HEK293T (cell line): Measurements from ENCODE around the gene EXOSC1.
A peak's percentile ranks its signal among the peaks of the same experiment; 100 is the strongest.

ENCODE experiments used
- CTCF ChIA-PET: fragments of 350-600 bp; formaldehyde crosslinking; extraction: SDS; loops from one replicate; lab custom pipeline; 2021; ENCODE audit warnings: antibody characterized with exemption, inconsistent platforms; lab: Yijun Ruan, JAX
- POLR2A ChIA-PET: fragments of 350-600 bp; formaldehyde crosslinking; extraction: SDS; loops from one replicate; lab custom pipeline; 2020; ENCODE audit warnings: antibody characterized with exemption, inconsistent platforms; lab: Yijun Ruan, JAX
- DNase-seq: peaks from one replicate; pipeline ENCODE4 v3.0.0; 2012; ENCODE audit warnings: mixed read lengths; ENCODE audit errors: extremely low spot score
- ARNT ChIP-seq: fragments of 450-650 bp; IDR thresholded peaks from 2 replicates; pipeline ENCODE4 v1.6.1; 2017; ENCODE audit warnings: mild to moderate bottlenecking
- BHLHE40 ChIP-seq: fragments of 450-650 bp; IDR thresholded peaks from 2 replicates; pipeline ENCODE4 v1.6.1; 2016; ENCODE audit warnings: mild to moderate bottlenecking, moderate library complexity, borderline replicate concordance
- CTBP1 ChIP-seq: fragments of 450-650 bp; IDR thresholded peaks from 2 replicates; pipeline ENCODE4 v1.6.1; 2016; ENCODE audit warnings: borderline replicate concordance
- ELF4 ChIP-seq: fragments of 450-650 bp; IDR thresholded peaks from 2 replicates; pipeline ENCODE4 v1.6.1; 2017; ENCODE audit warnings: antibody characterized with exemption
- FOXA1 ChIP-seq: fragments of 450-650 bp; IDR thresholded peaks from 2 replicates; pipeline ENCODE4 v1.6.1; 2016; ENCODE audit warnings: mild to moderate bottlenecking
- FOXK2 ChIP-seq: fragments of 450-650 bp; IDR thresholded peaks from 2 replicates; pipeline ENCODE4 v1.6.1; 2016; ENCODE audit warnings: mild to moderate bottlenecking
- FOXM1 ChIP-seq: fragments of 450-650 bp; IDR thresholded peaks from 2 replicates; pipeline ENCODE4 v1.6.1; 2017; ENCODE audit warnings: mild to moderate bottlenecking, borderline replicate concordance
- HDGF ChIP-seq: fragments of 450-650 bp; IDR thresholded peaks from 2 replicates; pipeline ENCODE4 v1.6.1; 2017; ENCODE audit warnings: antibody characterized with exemption, borderline replicate concordance
- L3MBTL2 ChIP-seq: fragments of 450-650 bp; conservative IDR thresholded peaks from 2 replicates; pipeline ENCODE4 v1.6.1; 2016; ENCODE audit warnings: mild to moderate bottlenecking
- LEF1 ChIP-seq: fragments of 450-650 bp; IDR thresholded peaks from 2 replicates; pipeline ENCODE4 v1.6.1; 2017; ENCODE audit warnings: mild to moderate bottlenecking, borderline replicate concordance
- NFRKB ChIP-seq: fragments of 450-650 bp; IDR thresholded peaks from 2 replicates; pipeline ENCODE4 v1.6.1; 2016; ENCODE audit warnings: mild to moderate bottlenecking, moderate library complexity
- SP1 ChIP-seq: fragments of 450-650 bp; IDR thresholded peaks from 2 replicates; pipeline ENCODE4 v1.6.1; 2017
- TARDBP ChIP-seq: fragments of 450-650 bp; IDR thresholded peaks from 2 replicates; pipeline ENCODE4 v1.6.1; 2016
- ZNF384 ChIP-seq: fragments of 450-650 bp; IDR thresholded peaks from 2 replicates; pipeline ENCODE4 v1.6.1; 2016
- TF ChIP-seq, protein P1 (sequence below): fragments of 450-650 bp; IDR thresholded peaks from 2 replicates; pipeline ENCODE4 v1.6.1; 2016

Gene EXOSC1

GRCh38 chr10:97468162-97468561, 22.4 kb upstream of the EXOSC1 start:
- ChIA-PET POLR2A (no interaction called here), CTCF (no interaction called here)
- TF ChIP-seq CTBP1 (no peak), FOXK2 (no peak), FOXM1 (no peak), FOXA1 (no peak), HDGF (no peak), SP1 (no peak)
- TF ChIP-seq, protein P1, sequence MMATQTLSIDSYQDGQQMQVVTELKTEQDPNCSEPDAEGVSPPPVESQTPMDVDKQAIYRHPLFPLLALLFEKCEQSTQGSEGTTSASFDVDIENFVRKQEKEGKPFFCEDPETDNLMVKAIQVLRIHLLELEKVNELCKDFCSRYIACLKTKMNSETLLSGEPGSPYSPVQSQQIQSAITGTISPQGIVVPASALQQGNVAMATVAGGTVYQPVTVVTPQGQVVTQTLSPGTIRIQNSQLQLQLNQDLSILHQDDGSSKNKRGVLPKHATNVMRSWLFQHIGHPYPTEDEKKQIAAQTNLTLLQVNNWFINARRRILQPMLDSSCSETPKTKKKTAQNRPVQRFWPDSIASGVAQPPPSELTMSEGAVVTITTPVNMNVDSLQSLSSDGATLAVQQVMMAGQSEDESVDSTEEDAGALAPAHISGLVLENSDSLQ: no peak
- no peak for DNase-seq

GRCh38 chr10:97466755-97467154, 20.9 kb upstream of the EXOSC1 start:
- TF ChIP-seq FOXK2 (no peak), ELF4 (no peak), CTBP1 (no peak), FOXM1 (no peak), FOXA1 (no peak), LEF1 (no peak), BHLHE40 (no peak), TARDBP (no peak)
- TF ChIP-seq, protein P1: no peak
- CTCF ChIA-PET: interaction anchor here (0.7 to 1.4 kb wide), 6 partner anchors 17 to 87 kb away, joined by 3 to 4 read pairs (median 3); no protein-coding TSS in a partner anchor
- POLR2A ChIA-PET: no interaction called here
- no peak for DNase-seq

DNA sequence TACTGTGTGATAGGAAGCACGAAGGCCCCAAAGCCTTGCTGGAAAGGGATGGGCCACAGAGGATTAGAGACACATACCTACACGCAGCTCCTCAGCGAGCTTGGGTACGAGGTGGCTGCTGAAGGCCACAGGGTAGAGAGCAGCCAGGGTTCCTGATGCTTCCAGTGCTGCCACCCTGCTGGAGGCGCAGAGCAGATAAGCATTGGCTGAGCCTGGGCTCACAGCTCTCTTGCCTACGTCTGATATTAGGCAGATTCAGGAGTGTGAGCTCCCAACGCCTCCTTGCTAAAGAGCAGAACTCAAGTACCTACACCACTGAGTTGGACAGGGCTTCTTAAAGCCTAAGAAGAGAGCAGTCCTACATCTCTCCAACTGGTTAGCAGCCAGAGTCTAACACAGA, 20.2 kb upstream of the EXOSC1 start:
- no peak for DNase-seq
- ChIA-PET POLR2A (interaction anchor here (1.4 kb wide), 1 partner anchor 66 kb away, joined by 3 read pairs; no protein-coding TSS in a partner anchor), CTCF (interaction anchor here (1.0 to 1.4 kb wide), 4 partner anchors 26 to 88 kb away, joined by 3 read pairs; no protein-coding TSS in a partner anchor)
- TF ChIP-seq HDGF: no peak
- no peak for TF ChIP-seq FOXA1
- no peak for TF ChIP-seq ZNF384
- TF ChIP-seq TARDBP: no peak
- TF ChIP-seq ELF4: no peak
- TF ChIP-seq ARNT: no peak
- TF ChIP-seq SP1: no peak
- TF ChIP-seq FOXK2: no peak

GRCh38 chr10:97464226-97464625, 18.4 kb upstream of the EXOSC1 start:
- CTCF ChIA-PET: interaction anchor here (0.6 to 1.8 kb wide), 6 partner anchors 9 to 239 kb away, joined by 3 to 5 read pairs (median 3); no protein-coding TSS in a partner anchor
- POLR2A ChIA-PET: interaction anchor here (1.1 kb wide), 2 partner anchors 10 to 112 kb away, joined by 4 to 6 read pairs; no protein-coding TSS in a partner anchor
- TF ChIP-seq NFRKB: no peak
- no peak for TF ChIP-seq HDGF
- no peak for TF ChIP-seq BHLHE40
- no peak for TF ChIP-seq L3MBTL2
- TF ChIP-seq LEF1: no peak
- no peak for TF ChIP-seq SP1
- TF ChIP-seq, protein P1: no peak
- no peak for DNase-seq

- ChIA-PET POLR2A (no interaction called here), CTCF (interaction anchor here (0.6 to 1.8 kb wide), 6 partner anchors 10 to 238 kb away, joined by 3 to 5 read pairs (median 3); no protein-coding TSS in a partner anchor)
- TF ChIP-seq FOXM1: no peak
- no peak for TF ChIP-seq FOXK2
- no peak for TF ChIP-seq SP1
- no peak for TF ChIP-seq ELF4
- TF ChIP-seq L3MBTL2: no peak
- TF ChIP-seq TARDBP: no peak
- peak; percentile 78 for DNase-seq
Measured at GRCh38 chr10:97463363-97464132, 17.7 kb upstream of the EXOSC1 start.

DNA sequence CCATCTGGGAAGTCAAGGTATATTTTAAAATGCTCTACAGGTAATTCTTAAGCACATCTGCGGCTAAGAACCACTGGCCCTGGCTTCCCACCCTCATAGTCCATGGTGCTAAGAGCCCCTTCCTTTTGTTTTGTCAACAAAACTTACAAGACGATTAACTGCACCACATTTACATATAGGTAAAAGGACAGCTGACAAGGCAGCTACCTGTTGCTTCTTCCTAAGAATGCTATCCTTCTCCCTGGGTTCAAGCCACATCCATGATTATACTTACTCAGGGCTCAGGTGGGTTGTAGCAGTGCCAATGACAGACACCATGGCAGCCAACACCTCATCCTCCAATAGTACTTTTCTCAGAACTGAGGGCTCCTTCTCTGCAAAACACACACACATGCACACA, 16.5 kb upstream of the EXOSC1 start:
- no peak for TF ChIP-seq ARNT
- no peak for TF ChIP-seq HDGF
- TF ChIP-seq TARDBP: no peak
- TF ChIP-seq FOXK2: no peak
- TF ChIP-seq, protein P1: no peak
- ChIA-PET POLR2A (interaction anchor here (0.7 kb wide), 1 partner anchor 35 kb away, joined by 3 read pairs; no protein-coding TSS in a partner anchor), CTCF (interaction anchor here (0.6 to 0.9 kb wide), 2 partner anchors 91 to 202 kb away, joined by 3 to 6 read pairs; no protein-coding TSS in a partner anchor)
- DNase-seq: no peak
